HPDE6-E6E7 (cell line): ENCODE results near the gene MRPL9.

Experiments
- DNase-seq: peaks from one replicate; pipeline ENCODE4 v3.0.0; 2011; ENCODE audit warnings: missing footprints; ENCODE audit errors: extremely low spot score

MRPL9 gene

DNA sequence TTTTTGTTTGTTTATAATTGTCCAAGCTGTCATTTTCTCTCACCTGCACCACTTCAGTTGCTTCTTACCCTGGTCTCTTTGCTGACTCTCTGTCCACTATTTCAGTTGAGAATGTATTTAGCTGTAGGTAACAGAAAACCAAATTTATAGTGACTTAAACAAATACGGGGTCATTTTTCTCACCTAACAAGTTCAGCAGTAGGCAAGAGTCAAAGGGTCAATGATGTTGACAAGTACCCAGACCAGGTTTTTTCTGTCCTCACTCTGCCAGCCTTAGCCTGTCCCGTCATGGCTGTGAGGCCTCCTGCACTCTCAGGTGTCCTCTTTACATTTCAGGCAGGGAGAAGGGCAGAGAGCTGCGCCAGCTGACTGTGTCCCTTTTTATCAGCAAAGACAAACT is 30.2 kb downstream of the MRPL9 start:
- DNase-seq: no peak

DNA sequence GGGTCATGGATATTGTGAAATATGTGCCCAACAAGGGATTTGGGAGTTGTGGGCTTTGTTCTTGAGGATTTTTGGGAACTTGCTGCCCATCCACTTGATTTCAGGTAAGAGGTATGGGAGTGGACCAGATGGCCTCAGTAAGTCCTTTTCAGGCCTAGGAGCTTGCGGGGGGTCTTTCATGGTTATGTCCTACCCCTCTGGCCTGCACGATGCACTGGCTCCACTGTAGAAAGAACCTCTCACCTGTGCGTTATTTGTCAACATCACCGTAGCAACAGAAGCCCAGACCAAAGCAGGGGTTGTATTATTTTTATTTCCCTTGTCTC is 33.4 kb downstream of the MRPL9 start:
- DNase-seq: no peak

DNA sequence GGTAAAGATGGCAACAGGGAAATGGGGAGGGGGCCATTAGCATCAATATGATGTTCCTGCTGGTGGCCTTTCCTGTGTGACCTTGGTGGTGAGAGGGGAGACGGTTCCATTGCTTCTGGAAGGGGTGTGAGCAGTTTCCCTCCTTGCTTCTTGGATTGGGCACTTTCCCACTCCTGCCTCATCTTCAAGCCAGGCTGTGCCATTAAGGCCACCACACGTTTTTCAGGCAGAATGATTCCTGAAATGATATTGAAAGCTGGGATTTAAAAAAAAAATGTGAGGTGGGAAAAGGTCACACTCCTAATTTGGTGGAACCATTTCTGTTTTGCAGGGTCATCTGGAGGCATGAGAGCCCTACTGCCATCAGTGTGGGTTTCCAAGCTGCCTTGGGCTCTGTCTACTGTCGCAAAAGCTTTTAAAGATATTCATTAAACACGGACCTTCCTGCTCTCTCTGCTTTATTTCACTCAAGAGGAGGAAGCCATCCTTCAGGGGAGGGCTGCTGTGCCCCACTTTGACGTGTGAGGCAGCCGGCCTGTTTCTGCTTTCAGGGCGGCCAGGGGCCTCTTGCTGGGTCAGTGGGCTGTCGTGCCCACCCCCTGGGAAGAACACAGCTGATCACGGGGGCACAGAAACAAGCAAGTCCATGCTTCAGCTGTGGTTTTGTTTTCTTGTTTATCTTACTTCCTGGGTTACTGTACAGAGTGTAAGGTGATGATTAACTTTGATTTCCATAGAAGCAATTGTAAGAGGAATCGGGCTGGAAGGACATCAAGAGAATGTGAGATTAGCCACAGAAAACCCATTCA is 33.9 kb downstream of the MRPL9 start:
- DNase-seq: no peak

- no peak for DNase-seq
These were observed 34.9 kb downstream of the MRPL9 start for GRCh38 chr1:151728151-151729054.

DNA sequence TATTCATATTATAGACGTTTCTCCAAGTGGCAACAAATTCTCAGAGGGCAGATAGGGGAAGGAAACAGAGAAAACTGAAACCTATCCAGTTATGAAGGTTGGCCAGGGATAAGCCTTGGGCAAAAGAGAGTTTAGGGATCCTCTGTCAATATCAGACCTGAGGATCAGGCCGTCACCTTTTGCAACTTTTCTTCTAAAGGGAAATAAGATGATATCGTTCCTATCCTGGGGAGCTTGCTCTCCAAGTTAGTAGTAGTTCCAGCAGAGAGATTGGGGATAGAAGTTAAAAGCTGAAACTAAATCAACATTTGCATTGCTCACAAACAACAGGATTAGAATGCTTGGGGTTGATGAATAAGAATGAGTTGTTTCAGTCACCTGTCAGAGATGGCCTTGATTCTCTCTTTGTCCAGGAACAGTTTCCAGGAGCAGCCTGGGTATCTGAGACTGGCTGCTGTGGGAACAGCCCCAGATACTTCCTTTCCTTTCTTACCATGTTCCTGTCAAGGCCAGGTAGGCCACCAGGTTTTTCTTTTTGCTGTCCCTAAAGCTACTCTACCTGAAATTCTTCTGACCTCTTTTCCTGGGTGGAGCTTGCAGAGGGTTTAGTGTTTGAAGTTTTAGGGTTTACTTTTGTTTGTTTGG is 39.4 kb downstream of the MRPL9 start:
- DNase-seq: no peak

DNA sequence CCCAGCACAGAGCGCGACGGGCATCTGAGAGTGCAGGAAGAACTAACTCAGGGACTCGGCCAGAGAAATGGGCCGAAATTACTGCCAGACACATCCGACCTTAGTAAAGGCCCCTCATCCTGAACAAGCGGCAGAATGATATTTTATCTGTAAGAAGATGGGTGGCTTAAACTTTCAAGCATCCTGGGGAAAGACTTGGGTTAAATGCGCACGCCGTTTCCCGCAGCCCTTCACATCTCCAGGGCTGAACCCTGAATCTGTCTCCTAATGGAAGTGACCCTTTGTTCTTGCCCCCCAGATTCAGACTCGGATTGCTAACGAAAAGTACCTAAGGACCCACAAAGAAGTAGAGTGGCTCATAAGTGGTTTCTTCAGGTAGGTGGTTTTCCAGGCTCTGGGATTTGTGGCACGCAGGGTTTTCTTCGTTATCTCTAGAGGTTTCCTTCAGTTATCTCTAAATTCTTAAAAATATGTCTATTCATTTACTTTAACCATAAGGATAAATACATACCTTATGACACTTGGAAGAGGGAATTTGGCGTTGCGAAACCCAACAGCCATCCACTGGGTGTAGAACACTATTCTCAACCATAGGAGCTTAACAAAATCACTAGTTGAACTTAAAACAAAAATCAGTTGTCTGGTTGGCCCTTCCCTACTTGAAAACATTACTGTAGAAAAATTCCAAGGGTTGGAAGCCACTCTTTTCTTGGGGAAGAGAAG is 41.3 kb downstream of the MRPL9 start:
- no peak for DNase-seq

DNA sequence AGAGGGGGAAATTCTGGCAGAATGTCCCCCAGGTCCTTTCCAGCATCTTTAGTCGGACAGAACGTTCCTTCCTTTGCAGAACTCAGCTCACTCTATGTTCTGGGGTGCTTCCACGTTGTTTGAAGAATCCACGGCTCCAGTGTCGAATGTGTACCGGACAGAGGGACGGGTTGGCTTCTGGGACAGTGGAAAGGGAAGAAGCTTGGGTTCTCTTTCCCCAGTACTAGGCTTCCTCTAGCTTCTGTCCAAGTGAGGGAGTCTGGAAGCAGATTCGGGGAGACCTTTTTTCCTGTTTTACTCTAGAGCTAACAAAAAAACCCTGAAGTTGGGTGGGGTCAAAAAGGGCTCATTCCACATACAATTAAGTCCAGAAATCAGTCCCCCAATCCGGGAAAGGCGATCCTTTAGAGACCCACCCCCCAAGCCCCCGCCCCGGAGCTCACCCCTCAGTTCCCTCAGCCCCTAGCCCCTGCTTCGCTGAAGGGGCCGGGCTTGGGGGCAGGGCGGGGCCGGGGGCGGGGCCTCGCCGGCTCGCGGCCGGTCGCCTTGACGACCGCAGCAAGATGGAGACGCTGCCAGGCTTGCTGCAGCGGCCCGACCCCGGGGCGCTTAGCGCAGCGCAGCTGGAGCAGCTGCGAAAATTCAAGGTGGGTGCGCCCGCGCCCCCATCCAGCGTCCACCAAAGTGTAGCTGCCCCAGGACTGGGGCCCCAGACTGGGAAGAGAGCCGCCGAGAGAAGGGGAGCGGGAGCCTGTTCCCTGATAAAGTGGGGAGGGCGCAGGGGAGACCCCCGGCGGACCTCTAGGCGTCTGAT is 42.1 kb downstream of the MRPL9 start, which contains the start of gene RIIAD1:
Gene RIIAD1, plus strand, starts transcription at position 549 of the 814 bp plus-strand sequence. Its CDS starts 15 bp downstream, at position 564.
- DNase-seq: peak; percentile 37

- no peak for DNase-seq
These were observed 42.7 kb downstream of the MRPL9 start for GRCh38 chr1:151720554-151720953.

DNA sequence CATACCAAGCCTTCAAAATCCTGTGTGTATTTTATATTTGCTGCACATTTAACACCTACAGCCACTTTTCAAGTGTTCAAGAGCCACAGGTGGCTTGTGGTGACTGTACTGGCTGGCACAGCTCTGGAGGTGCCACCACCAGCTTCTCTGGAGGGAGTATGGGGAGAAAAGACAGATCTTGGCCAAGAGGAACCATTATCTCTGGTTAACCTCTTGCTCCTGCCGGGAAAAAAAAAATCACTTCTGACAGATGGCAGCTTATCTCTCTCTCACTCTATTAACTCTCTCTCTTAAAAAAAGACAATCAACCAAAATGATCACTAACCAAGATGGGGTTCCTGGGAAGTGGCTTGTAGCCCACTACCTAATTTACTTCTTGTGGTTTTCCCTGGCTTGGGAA is 43.2 kb downstream of the MRPL9 start:
- DNase-seq: no peak

DNA sequence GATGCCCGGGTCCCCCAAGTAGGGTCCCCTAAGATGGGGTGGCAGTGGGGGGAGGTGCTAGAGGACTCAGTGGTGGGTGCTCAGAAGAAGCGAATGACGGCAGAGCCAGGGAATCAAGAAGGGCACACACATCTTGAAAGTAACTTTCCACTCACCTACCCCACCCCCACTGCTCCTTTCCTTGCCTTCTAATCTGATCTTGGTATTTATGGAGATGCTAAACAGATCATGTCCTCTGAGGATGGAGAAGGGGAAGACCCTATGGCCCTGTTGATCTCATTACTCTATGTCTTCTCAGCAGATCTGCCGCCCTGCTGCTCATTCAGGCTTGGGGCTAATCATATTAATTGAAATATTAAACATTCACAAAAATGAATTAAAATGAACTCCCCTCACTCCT is 44.6 kb downstream of the MRPL9 start:
- no peak for DNase-seq

- no peak for DNase-seq
These were observed 45.3 kb downstream of the MRPL9 start for GRCh38 chr1:151718011-151718431.

DNA sequence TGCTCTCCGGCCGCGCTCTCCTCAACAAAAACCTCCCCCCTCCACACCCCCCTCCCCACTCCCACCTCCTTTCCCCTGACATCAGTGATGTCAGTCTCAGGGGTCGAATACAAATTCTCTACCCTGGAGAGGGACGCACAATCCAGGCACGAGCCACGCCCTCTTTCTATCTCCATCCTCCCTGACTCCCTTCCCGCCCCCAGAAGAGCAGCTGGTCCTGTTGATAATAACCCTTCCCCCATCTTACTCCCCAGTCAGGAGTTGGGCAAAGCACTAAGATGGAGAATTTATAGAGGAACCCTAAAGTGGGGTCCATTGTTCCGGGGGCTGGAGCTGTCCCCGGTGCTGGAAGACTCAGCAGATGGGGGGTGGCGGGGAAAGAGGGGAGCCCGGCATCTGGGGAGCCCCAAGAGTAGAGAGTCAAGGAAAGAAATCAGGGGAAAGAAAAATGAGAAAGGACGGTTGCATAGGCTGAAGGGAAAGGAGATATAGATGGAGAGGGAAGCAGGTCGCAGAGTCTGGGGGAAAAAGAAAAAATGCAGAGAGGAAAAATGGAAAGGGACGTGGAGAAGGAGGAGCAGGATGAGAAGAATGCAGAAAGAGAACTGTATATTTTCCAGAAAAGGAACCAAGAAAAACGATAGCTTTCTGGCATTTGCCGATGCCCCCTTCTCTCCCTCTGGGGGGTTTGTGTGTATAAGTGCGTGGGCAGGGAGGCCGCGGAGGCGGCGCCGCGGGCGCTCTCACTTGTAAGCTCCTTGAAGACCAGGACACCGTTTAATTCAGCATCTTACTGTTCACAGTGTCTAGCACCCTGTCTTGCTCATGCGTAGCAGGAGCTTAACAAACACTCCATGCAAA is 46.3 kb downstream of the MRPL9 start, which contains the start of gene CELF3:
Gene CELF3, minus strand, starts transcription at position 33 of the 861 bp plus-strand sequence. CDS start 783 bp downstream, outside the sequence.
- DNase-seq: no peak

DNA sequence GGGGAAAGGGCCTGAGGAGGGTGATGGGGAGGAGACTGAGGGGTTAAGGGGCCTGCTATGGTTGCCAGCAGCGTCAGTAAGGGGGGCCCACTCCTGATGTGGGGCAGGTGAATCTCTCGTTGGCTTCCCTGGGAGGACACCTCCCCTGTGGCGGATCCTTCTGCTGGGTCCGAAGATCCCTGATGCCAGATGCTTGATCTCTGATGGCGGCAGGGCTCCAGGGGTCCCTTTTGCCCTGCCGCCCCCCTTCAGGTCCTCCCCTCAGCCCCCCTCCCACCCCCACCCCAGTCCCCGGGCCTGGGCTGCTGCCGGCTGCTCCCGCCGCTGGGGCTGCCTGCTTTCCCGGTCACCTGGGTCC is 46.9 kb downstream of the MRPL9 start:
- DNase-seq: no peak

GRCh38 chr1:151715726-151716404 is 47.4 kb downstream of the MRPL9 start:
- DNase-seq: no peak

GRCh38 chr1:151714820-151715725 is 48.2 kb downstream of the MRPL9 start:
- no peak for DNase-seq

DNA sequence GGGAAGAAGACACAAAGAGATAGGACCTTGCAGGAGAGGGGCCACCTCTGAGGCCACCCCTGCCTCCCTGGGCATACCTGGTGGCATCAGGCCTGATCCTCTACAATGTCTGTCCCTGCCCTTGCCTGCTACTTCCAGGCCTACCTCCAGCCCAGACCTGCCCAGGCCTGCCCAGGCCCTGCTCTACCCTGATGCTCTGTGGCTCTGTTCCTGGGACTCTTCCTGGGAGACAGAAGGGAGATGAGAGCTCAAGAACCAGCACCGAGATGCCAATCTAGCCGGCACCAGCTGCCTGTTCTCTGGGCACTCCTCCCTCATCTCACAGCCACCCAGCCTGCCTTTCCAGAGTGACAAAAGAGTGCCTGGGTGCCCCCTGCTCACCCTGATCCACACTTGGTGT is 49.4 kb downstream of the MRPL9 start:
- peak; percentile 49 for DNase-seq

- no peak for DNase-seq
These were observed 50.3 kb downstream of the MRPL9 start for GRCh38 chr1:151713044-151713443.

GRCh38 chr1:151711951-151712350 is 51.3 kb downstream of the MRPL9 start:
- DNase-seq: no peak
